Activated gamma-delta T cell treated with anti-CD3 and anti-CD28 coated beads, Interleukin-2, amount 50 U/mL, for 16 hours (primary cell): ENCODE data around the gene SNX19.

Experiments
- DNase-seq: peaks from one replicate; pipeline ENCODE4 v3.0.0-alpha.2; 2020; ENCODE audit warnings: low read depth

SNX19 gene

GRCh38 chr11:130907229-130907628 lies 9.1 kb downstream of the SNX19 start:
- DNase-seq = no peak

- DNase-seq = no peak
These were observed 9.7 kb downstream of the SNX19 start for GRCh38 chr11:130906616-130907015.

- DNase-seq = no peak
These were observed 10.8 kb downstream of the SNX19 start for GRCh38 chr11:130905512-130905911.

- no peak for DNase-seq
These were observed 11.9 kb downstream of the SNX19 start for GRCh38 chr11:130904380-130904779.

- DNase-seq = no peak
These were observed 13.9 kb downstream of the SNX19 start for GRCh38 chr11:130902380-130902779.

- DNase-seq = no peak
These were observed 17.2 kb downstream of the SNX19 start for GRCh38 chr11:130899106-130899505.

GRCh38 chr11:130897262-130898182 lies 18.8 kb downstream of the SNX19 start:
- DNase-seq = no peak

GRCh38 chr11:130894322-130895025 lies 21.8 kb downstream of the SNX19 start:
- DNase-seq = peak; percentile 18

GRCh38 chr11:130892861-130893260 lies 23.4 kb downstream of the SNX19 start:
- no peak for DNase-seq

- no peak for DNase-seq
These were observed 25.0 kb downstream of the SNX19 start for GRCh38 chr11:130891326-130891725.

- no peak for DNase-seq
These were observed 26.1 kb downstream of the SNX19 start for GRCh38 chr11:130890039-130890745.

- DNase-seq = no peak
These were observed 27.5 kb downstream of the SNX19 start for GRCh38 chr11:130888790-130889189.

- no peak for DNase-seq
These were observed 29.6 kb downstream of the SNX19 start for GRCh38 chr11:130886704-130887103.

GRCh38 chr11:130882138-130882551 lies 34.1 kb downstream of the SNX19 start:
- DNase-seq = no peak

- no peak for DNase-seq
These were observed 34.7 kb downstream of the SNX19 start for GRCh38 chr11:130881475-130882137.

- no peak for DNase-seq
These were observed 36.4 kb downstream of the SNX19 start for GRCh38 chr11:130879836-130880235.

GRCh38 chr11:130876931-130877915 lies 39.1 kb downstream of the SNX19 start:
- no peak for DNase-seq

GRCh38 chr11:130876100-130876499 lies 40.2 kb downstream of the SNX19 start:
- no peak for DNase-seq

GRCh38 chr11:130874955-130875531 lies 41.2 kb downstream of the SNX19 start:
- DNase-seq = no peak

GRCh38 chr11:130874396-130874795 lies 41.9 kb downstream of the SNX19 start:
- no peak for DNase-seq
